HEK293 (cell line): ENCODE data around the gene ADCY1.

Experiments
- CTCF ChIA-PET: fragments of 350-600 bp; formaldehyde crosslinking; extraction: SDS; loops from one replicate; lab custom pipeline; 2021; ENCODE audit warnings: antibody characterized with exemption; lab: Yijun Ruan, JAX
- POLR2A ChIA-PET: fragments of 300-600 bp; formaldehyde crosslinking; extraction: SDS; loops from one replicate; lab custom pipeline; 2020; ENCODE audit warnings: antibody characterized with exemption, inconsistent platforms; lab: Yijun Ruan, JAX
- H3K27ac ChIP-seq: fragments of 200-500 bp; sonication (Bioruptor generic); 2 replicates; pipeline ENCODE4 v1.5.1; 2014; ENCODE audit warnings: low read depth, low read length, control low read depth, inconsistent platforms; ENCODE audit errors: extremely low read depth
- H3K36me3 ChIP-seq, 2 experiments: fragments of 200-500 bp in 1 of 2; sonication (Bioruptor generic) in 1 of 2; 1 replicate in 1 of 2; 2 replicates in 1 of 2; pipeline ENCODE4 v1.5.1; 2014 to 2017; ENCODE audit warnings: inconsistent platforms in 2 of 2, low read length in 2 of 2; ENCODE audit not compliant: control insufficient read depth in 2 of 2, insufficient read depth in 1 of 2
- H3K4me1 ChIP-seq: fragments of 200-500 bp; sonication (Bioruptor generic); 2 replicates; pipeline ENCODE4 v1.5.1; 2014; ENCODE audit warnings: mild to moderate bottlenecking, low read length, inconsistent platforms; ENCODE audit not compliant: control insufficient read depth, insufficient read depth
- H3K4me3 ChIP-seq: 2 replicates; pipeline ENCODE4 v1.5.1; 2011; ENCODE audit warnings: low read depth, mild to moderate bottlenecking, control low read depth, low read length, moderate library complexity
- H3K9me3 ChIP-seq: fragments of 200-500 bp; sonication (Bioruptor generic); 2 replicates; pipeline ENCODE4 v1.5.1; 2014; ENCODE audit warnings: low read depth, low read length, inconsistent platforms; ENCODE audit not compliant: control insufficient read depth, insufficient read depth
- GLI4 ChIP-seq: fragments of 450-650 bp; formaldehyde crosslinking; IDR thresholded peaks from 2 replicates; pipeline ENCODE4 v1.5.1; 2016; ENCODE audit warnings: missing biosample characterization, missing genetic modification characterization
- GLIS1 ChIP-seq: fragments of 450-650 bp; formaldehyde crosslinking; IDR thresholded peaks from 2 replicates; pipeline ENCODE4 v1.5.1; 2016; ENCODE audit warnings: missing biosample characterization, missing genetic modification characterization
- GLIS2 ChIP-seq: fragments of 450-650 bp; formaldehyde crosslinking; IDR thresholded peaks from 2 replicates; pipeline ENCODE4 v1.5.1; 2016; ENCODE audit warnings: missing biosample characterization, missing genetic modification characterization
- KLF1 ChIP-seq: fragments of 450-650 bp; formaldehyde crosslinking; IDR thresholded peaks from 2 replicates; pipeline ENCODE4 v1.5.1; 2016; ENCODE audit warnings: missing biosample characterization, missing genetic modification characterization
- KLF16 ChIP-seq: fragments of 450-650 bp; formaldehyde crosslinking; IDR thresholded peaks from 2 replicates; pipeline ENCODE4 v1.5.1; 2017; ENCODE audit warnings: missing biosample characterization, missing genetic modification characterization
- KLF17 ChIP-seq: fragments of 450-650 bp; formaldehyde crosslinking; IDR thresholded peaks from 2 replicates; pipeline ENCODE4 v1.5.1; 2016; ENCODE audit warnings: missing biosample characterization, missing genetic modification characterization
- SCRT2 ChIP-seq: fragments of 450-650 bp; formaldehyde crosslinking; IDR thresholded peaks from 2 replicates; pipeline ENCODE4 v1.5.1; 2016; ENCODE audit warnings: missing biosample characterization, missing genetic modification characterization
- SETDB1 ChIP-seq: IDR thresholded peaks from one replicate; pipeline ENCODE4 v1.6.1; 2017; ENCODE audit warnings: mild to moderate bottlenecking, low read length, moderate library complexity, mixed read lengths; ENCODE audit not compliant: insufficient read length
- SP3 ChIP-seq: fragments of 450-650 bp; formaldehyde crosslinking; IDR thresholded peaks from 2 replicates; pipeline ENCODE4 v1.5.1; 2016; ENCODE audit warnings: missing biosample characterization, missing genetic modification characterization
- ZBTB20 ChIP-seq: fragments of 450-650 bp; formaldehyde crosslinking; IDR thresholded peaks from 2 replicates; pipeline ENCODE4 v1.5.1; 2016; ENCODE audit warnings: missing biosample characterization, missing genetic modification characterization
- ZFP41 ChIP-seq: fragments of 450-650 bp; formaldehyde crosslinking; IDR thresholded peaks from 2 replicates; pipeline ENCODE4 v1.5.1; 2016; ENCODE audit warnings: missing biosample characterization, missing genetic modification characterization, borderline replicate concordance
- ZNF132 ChIP-seq: fragments of 450-650 bp; formaldehyde crosslinking; IDR thresholded peaks from 2 replicates; pipeline ENCODE4 v1.5.1; 2017; ENCODE audit warnings: missing biosample characterization, missing genetic modification characterization, borderline replicate concordance
- ZNF221 ChIP-seq: fragments of 450-650 bp; formaldehyde crosslinking; IDR thresholded peaks from 2 replicates; pipeline ENCODE4 v1.5.1; 2017; ENCODE audit warnings: missing biosample characterization, missing genetic modification characterization, borderline replicate concordance
- ZNF266 ChIP-seq: fragments of 450-650 bp; formaldehyde crosslinking; IDR thresholded peaks from 2 replicates; pipeline ENCODE4 v1.5.1; 2016; ENCODE audit warnings: missing biosample characterization, missing genetic modification characterization, low read depth
- ZNF302 ChIP-seq: fragments of 450-650 bp; formaldehyde crosslinking; IDR thresholded peaks from 2 replicates; pipeline ENCODE4 v1.5.1; 2016; ENCODE audit warnings: missing biosample characterization, missing genetic modification characterization, low read depth
- ZNF394 ChIP-seq: fragments of 450-650 bp; formaldehyde crosslinking; IDR thresholded peaks from 2 replicates; pipeline ENCODE4 v1.5.1; 2016; ENCODE audit warnings: missing biosample characterization, missing genetic modification characterization, mild to moderate bottlenecking, moderate library complexity, borderline replicate concordance
- ZNF423 ChIP-seq: fragments of 450-650 bp; formaldehyde crosslinking; IDR thresholded peaks from 2 replicates; pipeline ENCODE4 v1.5.1; 2016; ENCODE audit warnings: missing biosample characterization, missing genetic modification characterization
- ZNF48 ChIP-seq: fragments of 450-650 bp; formaldehyde crosslinking; IDR thresholded peaks from 2 replicates; pipeline ENCODE4 v1.5.1; 2016; ENCODE audit warnings: missing biosample characterization, missing genetic modification characterization
- ZNF501 ChIP-seq: fragments of 450-650 bp; formaldehyde crosslinking; IDR thresholded peaks from 2 replicates; pipeline ENCODE4 v1.5.1; 2016; ENCODE audit warnings: missing biosample characterization, missing genetic modification characterization
- ZNF514 ChIP-seq: fragments of 450-650 bp; formaldehyde crosslinking; IDR thresholded peaks from 2 replicates; pipeline ENCODE4 v1.5.1; 2016; ENCODE audit warnings: missing biosample characterization, missing genetic modification characterization
- ZNF544 ChIP-seq: fragments of 450-650 bp; formaldehyde crosslinking; IDR thresholded peaks from 2 replicates; pipeline ENCODE4 v1.5.0; 2017; ENCODE audit warnings: missing biosample characterization, missing genetic modification characterization
- ZNF560 ChIP-seq: fragments of 450-650 bp; formaldehyde crosslinking; IDR thresholded peaks from 2 replicates; pipeline ENCODE4 v1.5.1; 2017; ENCODE audit warnings: missing biosample characterization, missing genetic modification characterization, borderline replicate concordance
- ZNF624 ChIP-seq: fragments of 450-650 bp; formaldehyde crosslinking; IDR thresholded peaks from 2 replicates; pipeline ENCODE4 v1.5.1; 2017; ENCODE audit warnings: missing biosample characterization, missing genetic modification characterization
- ZNF777 ChIP-seq: fragments of 450-650 bp; formaldehyde crosslinking; IDR thresholded peaks from 2 replicates; pipeline ENCODE4 v1.5.1; 2017; ENCODE audit warnings: missing biosample characterization, missing genetic modification characterization, borderline replicate concordance
- ZNF843 ChIP-seq: fragments of 450-650 bp; formaldehyde crosslinking; IDR thresholded peaks from 2 replicates; pipeline ENCODE4 v1.5.1; 2016; ENCODE audit warnings: missing biosample characterization, missing genetic modification characterization
- TF ChIP-seq, protein P1 (sequence below): fragments of 450-650 bp; formaldehyde crosslinking; IDR thresholded peaks from 2 replicates; pipeline ENCODE4 v1.5.1; 2016; ENCODE audit warnings: missing biosample characterization, missing genetic modification characterization
- TF ChIP-seq, protein P2 (sequence below): fragments of 450-650 bp; formaldehyde crosslinking; IDR thresholded peaks from 2 replicates; pipeline ENCODE4; 2016; ENCODE audit warnings: missing biosample characterization, missing genetic modification characterization
- TF ChIP-seq, protein P3 (sequence below): fragments of 450-650 bp; IDR thresholded peaks from 2 replicates; pipeline ENCODE4 v1.5.1; 2018; ENCODE audit warnings: missing biosample characterization, mild to moderate bottlenecking, missing genetic modification characterization

The ADCY1 gene

GRCh38 chr7:45597286-45597984 lies 23.3 kb downstream of the ADCY1 start:
- ChIA-PET POLR2A (no interaction called here), CTCF (interaction anchor here (1.4 kb wide), 1 partner anchor 9 kb away, joined by 4 read pairs; no protein-coding TSS in a partner anchor)
- H3K4me1 ChIP-seq = no peaks in the 10 kb centered on the region
- H3K27ac ChIP-seq = no peak overlapping the region
- no peaks in the 10 kb centered on the region for H3K9me3 ChIP-seq
- no peak for TF ChIP-seq ZNF624 (tag by site-specific recombination)
- no peak for TF ChIP-seq ZNF560 (tag by site-specific recombination)
- no peak for TF ChIP-seq ZNF423
- TF ChIP-seq ZNF544 (tag by site-specific recombination) = no peak
- TF ChIP-seq KLF16 (tag by site-specific recombination) = no peak
- TF ChIP-seq ZFP41 (tag by site-specific recombination) = no peak
- TF ChIP-seq ZNF514 (tag by site-specific recombination) = no peak
- no peak for TF ChIP-seq GLIS1 (tag by site-specific recombination)
- no peaks in the 10 kb centered on the region for H3K36me3 ChIP-seq
- H3K4me3 ChIP-seq = no peak overlapping the region

DNA sequence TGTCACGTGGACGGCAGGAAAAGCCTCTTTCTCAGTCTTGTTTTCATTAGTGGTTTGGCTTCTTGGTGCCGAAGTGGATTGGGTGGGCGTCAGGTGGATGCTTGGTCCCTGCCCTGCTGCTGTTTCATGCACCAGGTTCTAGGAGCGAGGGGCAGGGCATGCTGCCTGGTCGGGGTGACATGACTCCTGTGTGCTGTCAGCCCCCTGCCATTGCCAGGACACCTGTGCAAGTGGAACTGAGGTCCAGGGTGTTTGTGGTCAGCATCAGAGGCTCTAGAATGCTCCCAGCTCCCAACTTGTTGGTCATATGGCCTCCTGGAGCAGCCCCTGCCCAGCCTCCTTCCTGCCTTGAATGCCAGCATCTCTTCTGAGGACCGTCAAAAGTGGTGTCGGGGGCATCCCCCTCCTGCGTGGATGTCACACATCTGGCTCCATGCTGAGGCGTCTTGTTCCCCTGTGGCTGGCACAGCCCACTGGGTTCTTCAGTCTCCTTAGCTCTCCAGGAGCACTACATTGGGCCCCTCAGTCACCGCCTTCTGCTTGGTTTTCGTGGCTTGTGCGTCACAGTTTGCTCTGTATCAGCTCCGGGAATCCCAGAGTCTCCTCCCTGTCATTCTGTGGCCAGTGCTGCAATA lies 24.8 kb downstream of the ADCY1 start:
- Histone ChIP-seq H3K36me3 (no peaks in the 10 kb centered on the region), H3K4me1 (no peaks in the 10 kb centered on the region), H3K9me3 (no peaks in the 10 kb centered on the region), H3K4me3 (no peak overlapping the region), H3K27ac (no peak overlapping the region)
- CTCF ChIA-PET = interaction anchor here (0.6 kb wide), 1 partner anchor 461 kb away, joined by 3 read pairs; no protein-coding TSS in a partner anchor
- no peak for TF ChIP-seq ZNF132 (tag by site-specific recombination)
- TF ChIP-seq KLF17 (tag by site-specific recombination) = no peak
- no peak for TF ChIP-seq ZNF777
- no peak for TF ChIP-seq ZNF266 (tag by site-specific recombination)
- TF ChIP-seq, protein P1, sequence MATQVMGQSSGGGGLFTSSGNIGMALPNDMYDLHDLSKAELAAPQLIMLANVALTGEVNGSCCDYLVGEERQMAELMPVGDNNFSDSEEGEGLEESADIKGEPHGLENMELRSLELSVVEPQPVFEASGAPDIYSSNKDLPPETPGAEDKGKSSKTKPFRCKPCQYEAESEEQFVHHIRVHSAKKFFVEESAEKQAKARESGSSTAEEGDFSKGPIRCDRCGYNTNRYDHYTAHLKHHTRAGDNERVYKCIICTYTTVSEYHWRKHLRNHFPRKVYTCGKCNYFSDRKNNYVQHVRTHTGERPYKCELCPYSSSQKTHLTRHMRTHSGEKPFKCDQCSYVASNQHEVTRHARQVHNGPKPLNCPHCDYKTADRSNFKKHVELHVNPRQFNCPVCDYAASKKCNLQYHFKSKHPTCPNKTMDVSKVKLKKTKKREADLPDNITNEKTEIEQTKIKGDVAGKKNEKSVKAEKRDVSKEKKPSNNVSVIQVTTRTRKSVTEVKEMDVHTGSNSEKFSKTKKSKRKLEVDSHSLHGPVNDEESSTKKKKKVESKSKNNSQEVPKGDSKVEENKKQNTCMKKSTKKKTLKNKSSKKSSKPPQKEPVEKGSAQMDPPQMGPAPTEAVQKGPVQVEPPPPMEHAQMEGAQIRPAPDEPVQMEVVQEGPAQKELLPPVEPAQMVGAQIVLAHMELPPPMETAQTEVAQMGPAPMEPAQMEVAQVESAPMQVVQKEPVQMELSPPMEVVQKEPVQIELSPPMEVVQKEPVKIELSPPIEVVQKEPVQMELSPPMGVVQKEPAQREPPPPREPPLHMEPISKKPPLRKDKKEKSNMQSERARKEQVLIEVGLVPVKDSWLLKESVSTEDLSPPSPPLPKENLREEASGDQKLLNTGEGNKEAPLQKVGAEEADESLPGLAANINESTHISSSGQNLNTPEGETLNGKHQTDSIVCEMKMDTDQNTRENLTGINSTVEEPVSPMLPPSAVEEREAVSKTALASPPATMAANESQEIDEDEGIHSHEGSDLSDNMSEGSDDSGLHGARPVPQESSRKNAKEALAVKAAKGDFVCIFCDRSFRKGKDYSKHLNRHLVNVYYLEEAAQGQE (tag by site-specific recombination) = no peak
- TF ChIP-seq SETDB1 = no peak
- TF ChIP-seq GLIS2 (tag by site-specific recombination) = no peak
- no peak for TF ChIP-seq ZNF501 (tag by site-specific recombination)
- TF ChIP-seq ZBTB20 (tag by site-specific recombination) = no peak
- no peak for TF ChIP-seq GLI4 (tag by site-specific recombination)
- no peak for TF ChIP-seq SCRT2 (tag by site-specific recombination)
- TF ChIP-seq, protein P2, sequence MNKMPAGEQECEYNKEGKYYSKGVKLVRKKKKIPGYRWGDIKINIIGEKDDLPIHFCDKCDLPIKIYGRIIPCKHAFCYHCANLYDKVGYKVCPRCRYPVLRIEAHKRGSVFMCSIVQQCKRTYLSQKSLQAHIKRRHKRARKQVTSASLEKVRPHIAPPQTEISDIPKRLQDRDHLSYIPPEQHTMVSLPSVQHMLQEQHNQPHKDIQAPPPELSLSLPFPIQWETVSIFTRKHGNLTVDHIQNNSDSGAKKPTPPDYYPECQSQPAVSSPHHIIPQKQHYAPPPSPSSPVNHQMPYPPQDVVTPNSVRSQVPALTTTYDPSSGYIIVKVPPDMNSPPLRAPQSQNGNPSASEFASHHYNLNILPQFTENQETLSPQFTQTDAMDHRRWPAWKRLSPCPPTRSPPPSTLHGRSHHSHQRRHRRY (tag by site-specific recombination) = no peak
- TF ChIP-seq KLF1 (tag by site-specific recombination) = no peak
- no peak for TF ChIP-seq ZNF302
- TF ChIP-seq ZNF48 (tag by site-specific recombination) = no peak
- TF ChIP-seq SP3 (tag by site-specific recombination) = no peak
- TF ChIP-seq, protein P3, sequence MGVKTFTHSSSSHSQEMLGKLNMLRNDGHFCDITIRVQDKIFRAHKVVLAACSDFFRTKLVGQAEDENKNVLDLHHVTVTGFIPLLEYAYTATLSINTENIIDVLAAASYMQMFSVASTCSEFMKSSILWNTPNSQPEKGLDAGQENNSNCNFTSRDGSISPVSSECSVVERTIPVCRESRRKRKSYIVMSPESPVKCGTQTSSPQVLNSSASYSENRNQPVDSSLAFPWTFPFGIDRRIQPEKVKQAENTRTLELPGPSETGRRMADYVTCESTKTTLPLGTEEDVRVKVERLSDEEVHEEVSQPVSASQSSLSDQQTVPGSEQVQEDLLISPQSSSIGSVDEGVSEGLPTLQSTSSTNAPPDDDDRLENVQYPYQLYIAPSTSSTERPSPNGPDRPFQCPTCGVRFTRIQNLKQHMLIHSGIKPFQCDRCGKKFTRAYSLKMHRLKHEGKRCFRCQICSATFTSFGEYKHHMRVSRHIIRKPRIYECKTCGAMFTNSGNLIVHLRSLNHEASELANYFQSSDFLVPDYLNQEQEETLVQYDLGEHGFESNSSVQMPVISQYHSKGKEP (tag by site-specific recombination) = no peak
- TF ChIP-seq ZNF394 (tag by site-specific recombination) = no peak
- no peak for TF ChIP-seq ZNF221
- no peak for TF ChIP-seq ZNF843 (tag by site-specific recombination)
- POLR2A ChIA-PET = no interaction called here
